GM18858 (cell line): ENCODE data around the gene SPATA9.

ENCODE experiments used
- ATAC-seq: cut with Tn5 transposase; IDR thresholded peaks from one replicate; pipeline ENCODE4 v1.9.1; 2021; ENCODE audit not compliant: unreplicated experiment

SPATA9 gene

DNA sequence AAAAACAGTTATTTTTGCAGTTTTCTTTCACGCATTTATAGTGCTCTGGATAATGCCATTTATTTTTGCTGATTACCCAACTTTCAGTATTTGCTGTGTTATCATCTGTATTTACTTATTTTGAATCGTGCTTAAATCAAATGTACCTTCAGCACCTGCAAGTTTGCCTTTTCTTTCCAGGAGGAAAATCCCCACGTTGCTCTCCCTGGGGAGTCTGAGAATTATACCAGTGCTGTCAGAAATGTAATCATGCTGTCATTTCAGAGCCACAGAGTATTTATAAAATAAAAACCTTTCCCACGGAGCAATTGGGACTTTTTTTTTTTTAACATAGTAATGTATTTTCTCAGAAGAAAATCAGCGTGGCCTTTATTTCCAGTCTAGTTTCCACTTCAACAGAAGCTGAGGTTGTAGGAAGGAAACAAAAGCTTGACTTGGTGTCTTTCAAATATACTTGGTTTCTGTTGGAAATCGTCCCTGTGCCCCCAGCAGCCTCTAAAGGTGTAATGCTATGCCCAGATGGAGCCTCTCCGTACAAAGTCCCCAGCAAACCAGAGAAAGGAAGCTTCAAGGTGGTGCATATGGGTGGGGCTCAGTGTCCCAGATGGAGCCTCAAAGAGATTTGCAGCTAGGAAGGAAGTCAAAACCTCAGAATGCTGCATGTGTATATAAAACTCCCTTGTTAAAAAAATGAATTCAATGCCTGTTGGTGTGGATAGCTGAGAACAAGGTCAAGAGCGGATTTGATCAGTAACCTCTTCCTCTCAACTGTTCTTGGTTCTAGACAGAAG, 60.8 kb downstream of the SPATA9 start:
- no peak for ATAC-seq

DNA sequence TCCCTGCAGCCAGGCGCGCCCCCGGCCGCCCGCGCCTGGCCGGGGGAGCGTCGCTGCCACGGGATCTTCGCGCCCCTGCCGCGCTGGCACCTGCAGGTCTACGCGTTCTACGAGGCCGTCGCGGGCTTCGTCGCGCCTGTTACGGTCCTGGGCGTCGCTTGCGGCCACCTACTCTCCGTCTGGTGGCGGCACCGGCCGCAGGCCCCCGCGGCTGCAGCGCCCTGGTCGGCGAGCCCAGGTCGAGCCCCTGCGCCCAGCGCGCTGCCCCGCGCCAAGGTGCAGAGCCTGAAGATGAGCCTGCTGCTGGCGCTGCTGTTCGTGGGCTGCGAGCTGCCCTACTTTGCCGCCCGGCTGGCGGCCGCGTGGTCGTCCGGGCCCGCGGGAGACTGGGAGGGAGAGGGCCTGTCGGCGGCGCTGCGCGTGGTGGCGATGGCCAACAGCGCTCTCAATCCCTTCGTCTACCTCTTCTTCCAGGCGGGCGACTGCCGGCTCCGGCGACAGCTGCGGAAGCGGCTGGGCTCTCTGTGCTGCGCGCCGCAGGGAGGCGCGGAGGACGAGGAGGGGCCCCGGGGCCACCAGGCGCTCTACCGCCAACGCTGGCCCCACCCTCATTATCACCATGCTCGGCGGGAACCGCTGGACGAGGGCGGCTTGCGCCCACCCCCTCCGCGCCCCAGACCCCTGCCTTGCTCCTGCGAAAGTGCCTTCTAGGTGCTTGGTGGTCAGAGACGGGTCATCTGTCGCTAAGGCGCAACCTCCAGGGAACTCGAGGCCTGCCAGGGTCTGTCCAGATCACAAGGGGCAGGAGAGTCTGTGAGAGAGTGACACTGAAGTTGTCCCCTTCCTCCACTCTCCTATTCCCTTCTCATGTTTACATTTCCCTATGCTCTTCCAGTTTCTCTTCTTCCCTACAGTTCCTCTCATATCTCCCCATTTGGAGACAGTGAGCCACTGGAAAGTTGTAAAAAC, 61.6 kb downstream of the SPATA9 start:
- peak; percentile 24 for ATAC-seq

DNA sequence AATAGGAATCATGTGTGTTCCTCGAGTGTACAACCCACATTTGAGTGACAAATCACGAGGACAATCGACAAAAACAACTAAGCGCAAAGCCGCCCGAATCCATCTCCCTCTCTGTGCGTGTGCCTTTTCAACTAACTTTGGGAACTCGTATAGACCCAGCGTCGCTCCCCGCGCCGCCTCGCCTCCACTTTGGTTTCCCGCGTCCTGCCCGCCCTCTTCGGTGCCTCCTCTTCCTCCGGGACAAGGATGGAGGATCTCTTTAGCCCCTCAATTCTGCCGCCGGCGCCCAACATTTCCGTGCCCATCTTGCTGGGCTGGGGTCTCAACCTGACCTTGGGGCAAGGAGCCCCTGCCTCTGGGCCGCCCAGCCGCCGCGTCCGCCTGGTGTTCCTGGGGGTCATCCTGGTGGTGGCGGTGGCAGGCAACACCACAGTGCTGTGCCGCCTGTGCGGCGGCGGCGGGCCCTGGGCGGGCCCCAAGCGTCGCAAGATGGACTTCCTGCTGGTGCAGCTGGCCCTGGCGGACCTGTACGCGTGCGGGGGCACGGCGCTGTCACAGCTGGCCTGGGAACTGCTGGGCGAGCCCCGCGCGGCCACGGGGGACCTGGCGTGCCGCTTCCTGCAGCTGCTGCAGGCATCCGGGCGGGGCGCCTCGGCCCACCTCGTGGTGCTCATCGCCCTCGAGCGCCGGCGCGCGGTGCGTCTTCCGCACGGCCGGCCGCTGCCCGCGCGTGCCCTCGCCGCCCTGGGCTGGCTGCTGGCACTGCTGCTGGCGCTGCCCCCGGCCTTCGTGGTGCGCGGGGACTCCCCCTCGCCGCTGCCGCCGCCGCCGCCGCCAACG, 62.5 kb downstream of the SPATA9 start, which contains the start of gene GPR150:
TSS of gene GPR150 (plus strand) at position 58 of the 840 bp plus-strand sequence. CDS start at position 247, 189 bp downstream.
- peak; percentile 45 for ATAC-seq

DNA sequence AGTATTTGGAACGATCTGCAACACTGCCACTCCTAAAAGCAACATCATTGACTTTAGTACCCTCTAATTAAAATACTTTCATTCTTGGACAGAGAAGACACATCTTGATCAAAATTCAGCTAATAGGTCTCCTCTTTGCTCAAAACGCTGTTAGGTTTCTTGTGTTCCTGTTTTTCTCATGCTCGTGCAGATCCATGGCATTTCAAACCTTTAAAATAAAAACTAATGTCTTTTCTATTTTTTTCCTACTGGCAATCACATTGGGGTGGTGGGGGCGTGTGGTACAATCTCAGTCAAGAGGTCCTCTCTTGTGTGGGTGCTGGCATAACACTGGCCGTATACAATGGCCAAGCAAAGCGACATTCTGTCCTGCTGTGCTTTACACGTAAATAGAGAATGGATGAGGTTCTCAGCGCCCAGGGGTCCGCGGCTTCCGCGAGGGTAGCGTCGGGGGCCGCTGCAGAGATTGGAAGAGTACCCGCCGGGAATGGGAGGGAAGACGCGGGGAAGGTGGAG, 63.2 kb downstream of the SPATA9 start:
- no peak for ATAC-seq

DNA sequence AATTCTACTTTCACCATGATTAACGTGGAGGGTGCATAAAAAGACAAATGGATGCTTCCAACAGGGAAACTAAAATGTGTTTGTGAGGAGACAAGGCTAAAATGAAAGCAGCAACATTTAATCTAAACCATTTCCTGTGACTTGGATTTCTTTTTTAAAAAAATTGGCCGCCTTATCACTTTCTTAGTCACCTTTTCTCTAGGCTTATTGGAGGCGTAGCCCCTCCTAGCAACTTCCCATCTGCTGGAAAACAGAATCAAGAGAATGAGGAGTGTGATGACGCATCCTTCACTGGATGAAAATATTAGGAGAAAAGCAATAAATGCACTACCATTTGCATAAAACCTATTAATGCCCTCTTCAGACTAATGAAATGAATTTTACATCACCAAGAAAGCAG, 63.7 kb downstream of the SPATA9 start:
- no peak for ATAC-seq

DNA sequence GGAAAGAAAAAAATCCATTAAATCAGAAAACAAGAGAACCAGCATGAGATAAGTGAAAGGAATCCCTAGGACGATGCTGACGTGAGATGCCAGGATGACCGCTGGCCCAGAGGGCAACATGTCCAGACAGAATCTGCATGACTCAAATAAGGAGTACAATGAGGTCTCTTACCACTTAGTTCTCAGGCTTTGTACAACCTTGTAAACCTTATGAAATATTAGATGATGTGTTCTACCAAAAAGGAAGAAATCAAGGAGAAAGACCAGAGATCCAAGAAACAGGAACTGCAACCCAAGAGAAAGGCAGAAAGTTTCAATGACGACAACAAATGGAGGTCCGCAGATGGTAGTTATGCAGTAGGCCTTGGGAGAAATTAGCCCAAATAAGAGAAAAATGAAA, 65.7 kb downstream of the SPATA9 start:
- ATAC-seq: peak; percentile 30

DNA sequence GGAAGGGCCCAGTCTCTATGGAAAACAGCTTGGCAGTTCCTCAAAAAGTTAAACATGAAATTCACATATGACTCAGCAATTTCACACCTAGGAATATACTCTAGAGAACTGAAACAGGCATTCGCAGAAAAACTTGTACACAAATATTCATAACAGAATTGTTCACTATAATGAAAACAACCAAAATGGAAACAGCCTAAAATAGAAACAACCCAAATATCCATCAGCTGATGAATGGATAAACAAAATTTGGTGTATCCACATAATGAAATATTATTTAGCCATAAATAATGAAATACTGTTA, 67.7 kb downstream of the SPATA9 start:
- ATAC-seq: peak; percentile 41

DNA sequence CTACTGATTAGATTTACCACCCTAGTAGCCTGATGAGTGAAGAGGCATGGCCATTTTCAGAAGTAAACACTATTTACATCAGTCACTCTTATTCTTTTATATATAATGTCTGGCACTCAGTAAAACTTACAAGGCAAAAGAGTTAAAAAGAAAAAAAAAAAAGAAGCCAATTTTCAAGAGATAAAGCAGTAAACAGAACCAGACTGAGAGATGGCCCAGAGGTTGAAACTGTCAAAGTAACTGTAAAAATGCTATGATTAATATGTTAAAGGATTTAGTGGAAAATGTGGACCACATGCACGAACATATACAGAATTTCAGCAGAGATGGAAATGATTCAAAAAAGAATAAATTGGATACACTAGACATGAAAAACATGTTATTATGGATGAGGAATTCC, 69.3 kb downstream of the SPATA9 start:
- ATAC-seq: no peak

DNA sequence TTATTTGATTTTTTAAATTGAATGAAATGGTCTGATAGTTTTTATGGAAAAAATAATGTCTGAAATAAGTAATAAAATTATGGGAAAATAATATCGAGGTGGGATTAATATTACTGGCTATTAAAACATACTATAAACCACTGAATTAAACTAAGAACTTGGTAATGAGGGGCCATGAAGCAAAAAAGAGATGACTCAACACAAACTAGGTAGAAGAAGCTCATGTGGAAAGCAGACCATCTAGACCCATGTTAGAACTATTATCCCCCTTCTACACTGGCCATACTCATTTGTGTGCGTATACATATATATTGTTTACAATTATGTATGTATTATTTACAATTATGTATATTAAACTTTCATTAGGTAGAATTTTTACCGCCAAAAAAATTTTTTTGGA, 71.4 kb downstream of the SPATA9 start:
- no peak for ATAC-seq

DNA sequence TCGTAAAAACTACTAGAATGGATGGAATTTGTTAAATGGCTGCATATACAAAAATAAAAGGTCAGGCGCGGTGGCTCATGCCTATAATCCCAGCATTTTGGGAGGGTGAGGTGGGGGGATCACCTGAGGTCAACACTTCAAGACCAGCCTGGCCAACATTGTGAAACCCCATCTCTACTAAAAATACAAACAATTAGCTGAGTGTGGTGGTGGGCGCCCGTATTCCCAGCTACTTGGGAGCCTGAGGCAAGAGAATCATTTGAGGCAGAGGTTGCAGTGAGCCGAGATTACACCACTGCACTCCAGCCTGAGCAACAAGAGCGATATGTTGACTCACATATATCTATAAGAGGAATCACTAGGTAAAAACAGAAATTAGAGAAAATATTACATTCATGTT, 72.2 kb downstream of the SPATA9 start:
- no peak for ATAC-seq

DNA sequence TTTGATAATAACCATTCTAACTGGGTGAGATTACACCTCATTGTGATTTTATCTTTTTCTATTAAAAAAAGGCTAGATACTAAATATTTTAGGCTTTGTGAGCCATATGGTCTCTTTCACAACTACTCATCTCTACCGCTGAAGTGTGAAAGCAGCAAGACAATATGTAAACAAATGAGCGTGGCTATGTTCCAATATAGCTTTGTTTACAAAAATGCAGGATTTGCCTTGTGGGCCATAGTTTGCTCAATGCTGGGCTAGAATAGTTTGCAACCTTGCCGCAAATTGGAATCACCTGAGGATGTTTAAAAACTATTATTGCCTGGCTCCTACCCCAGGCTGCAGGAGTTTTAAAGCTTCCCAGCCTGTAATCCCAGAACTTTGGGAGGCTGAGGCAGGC, 73.1 kb downstream of the SPATA9 start:
- ATAC-seq: no peak
